NCI-H82 treated with DMSO at 0.1 percent for 48 hours (cell line): ENCODE results near the gene NPL.
A peak's percentile ranks its signal among the peaks of the same experiment; 100 is the strongest.

ENCODE experiments used
- DNase-seq: peaks from one replicate; lab custom pipeline; 2025; ENCODE audit not compliant: unreplicated experiment; lab: John Stamatoyannopoulos, UW

NPL gene

DNA sequence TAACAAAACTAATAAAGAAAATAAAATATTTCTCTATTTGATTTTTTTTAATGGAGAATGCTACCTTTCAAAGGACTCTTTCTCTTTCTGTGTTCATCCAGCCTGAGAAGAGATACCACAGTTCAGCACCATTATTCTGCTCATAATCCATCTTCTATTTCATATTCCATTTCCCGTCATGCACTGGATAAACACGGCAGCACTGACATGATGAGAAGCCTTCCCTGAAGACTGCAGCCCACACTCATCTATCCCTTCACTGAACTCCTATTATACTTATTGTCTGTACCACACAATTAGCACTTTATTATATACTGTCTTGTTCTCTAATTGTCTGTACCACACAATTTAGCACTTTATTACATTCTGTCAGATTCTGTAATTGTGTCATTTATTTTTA is 10.7 kb upstream of the NPL start:
- no peak for DNase-seq

DNA sequence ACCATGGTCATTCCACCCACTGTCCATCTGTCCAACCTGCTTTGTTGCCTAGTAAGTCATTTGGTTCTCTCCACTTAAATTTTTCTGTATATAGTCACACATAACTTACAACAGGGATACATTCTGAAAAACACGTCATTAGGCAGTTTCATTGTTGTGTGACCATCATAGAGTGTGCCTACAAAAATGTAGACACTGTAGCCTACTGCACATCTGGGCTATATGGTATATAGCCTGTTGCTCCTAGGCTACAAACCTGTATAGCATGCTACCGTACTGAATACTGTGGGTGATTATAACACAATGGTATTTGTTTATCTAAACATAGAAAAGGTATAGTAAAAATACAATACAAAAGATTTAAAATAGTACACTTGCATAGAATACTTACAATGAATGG is 10.0 kb upstream of the NPL start:
- DNase-seq, result no peak

DNA sequence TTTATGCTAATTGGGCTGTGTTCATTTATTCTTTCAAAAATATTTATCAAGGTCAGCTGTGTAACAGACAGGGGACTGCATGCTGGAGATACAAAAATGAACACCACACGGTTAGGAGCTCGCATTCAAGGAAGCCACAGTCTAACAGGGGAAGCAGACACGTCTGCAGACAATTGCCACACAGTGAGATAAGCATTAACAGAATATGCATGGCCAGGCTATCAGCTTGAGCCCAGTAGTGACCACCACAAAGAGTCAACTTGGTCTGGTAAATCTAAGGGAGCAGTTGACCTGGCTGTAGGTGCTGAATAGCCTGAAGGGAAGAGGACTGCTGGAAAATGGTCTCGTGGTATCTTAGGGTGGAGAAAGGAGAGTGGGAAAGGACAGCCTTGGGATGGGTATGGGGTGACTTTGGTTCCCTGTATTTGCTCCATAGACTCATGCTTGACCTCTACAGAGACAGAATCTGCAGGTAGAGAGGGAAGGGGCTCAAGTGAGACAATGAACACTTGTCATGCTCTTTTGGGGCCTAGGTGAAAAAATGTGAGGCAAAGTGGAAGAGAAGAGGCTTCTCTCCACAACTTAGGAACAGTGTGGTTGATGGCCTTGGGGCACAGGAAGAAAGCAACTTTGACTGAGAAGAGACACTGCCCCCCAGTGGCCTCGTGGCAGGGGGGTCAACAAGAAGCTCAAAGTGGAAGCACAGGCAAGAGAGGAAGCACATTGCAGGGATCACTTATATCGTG is 7.6 kb upstream of the NPL start:
- peak; percentile 86 for DNase-seq

DNA sequence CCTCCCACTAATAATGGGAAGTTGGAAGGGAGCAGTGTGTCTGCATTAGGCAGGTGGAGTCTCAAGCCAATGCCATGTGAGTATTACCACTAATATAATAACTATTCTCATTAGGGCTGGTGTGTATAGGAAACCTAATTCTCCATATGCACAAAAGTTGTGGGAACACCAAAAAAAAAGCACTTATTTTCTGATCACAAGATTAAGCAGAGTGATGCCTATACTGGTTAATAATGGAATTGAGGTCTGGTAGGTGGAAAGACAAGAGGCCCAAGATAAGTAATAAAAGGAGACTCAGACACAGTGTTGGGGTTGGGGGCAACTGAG is 7.0 kb upstream of the NPL start:
- no peak for DNase-seq

DNA sequence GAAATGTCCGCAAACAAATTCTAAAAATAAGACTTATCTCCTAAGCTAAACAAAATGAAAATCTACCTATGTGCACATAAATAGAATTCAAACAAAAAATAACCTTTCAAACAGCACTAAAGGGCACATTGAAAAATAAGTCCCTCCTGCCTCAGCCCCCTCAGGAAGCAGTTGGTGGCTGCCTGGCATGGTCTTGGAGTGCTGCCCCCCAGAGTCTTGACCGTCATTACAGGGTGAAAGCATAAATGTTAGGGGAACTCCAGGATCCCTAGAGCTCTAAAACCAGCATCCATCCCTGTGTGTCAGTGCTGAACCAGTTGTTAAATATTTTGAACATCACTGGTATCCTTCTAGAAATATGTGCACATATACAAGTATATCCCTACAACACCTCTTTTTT is 6.5 kb upstream of the NPL start:
- no peak for DNase-seq

DNA sequence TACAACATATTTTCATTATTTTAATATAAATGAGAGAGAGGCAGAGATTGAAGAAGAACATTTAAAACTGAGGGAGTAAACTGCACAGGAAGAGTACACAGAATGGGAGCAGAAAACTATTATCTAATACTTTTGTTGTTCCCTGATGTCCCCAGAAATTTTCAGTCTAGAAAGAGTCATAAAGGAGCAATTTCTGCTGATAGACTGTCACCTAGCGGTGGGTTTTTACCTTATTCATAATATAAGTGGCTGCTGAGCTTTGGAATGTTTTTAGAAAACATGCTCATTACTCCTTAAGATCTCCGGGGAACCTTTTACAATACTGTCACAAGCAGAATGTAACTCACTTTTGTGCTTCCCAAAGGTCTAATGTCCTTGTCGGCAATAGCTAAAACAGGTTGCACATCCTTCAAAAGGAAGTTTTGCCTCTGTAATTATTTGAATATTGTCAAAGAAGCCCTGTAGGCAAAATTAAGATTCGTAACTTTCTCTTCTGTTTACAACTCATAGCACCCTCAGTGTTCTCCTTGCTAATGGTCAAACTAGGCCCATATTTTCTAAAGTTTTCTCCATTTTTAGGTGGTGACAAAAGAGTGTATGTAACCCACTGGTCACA is 4.9 kb upstream of the NPL start:
- DNase-seq, result peak; percentile 70

DNA sequence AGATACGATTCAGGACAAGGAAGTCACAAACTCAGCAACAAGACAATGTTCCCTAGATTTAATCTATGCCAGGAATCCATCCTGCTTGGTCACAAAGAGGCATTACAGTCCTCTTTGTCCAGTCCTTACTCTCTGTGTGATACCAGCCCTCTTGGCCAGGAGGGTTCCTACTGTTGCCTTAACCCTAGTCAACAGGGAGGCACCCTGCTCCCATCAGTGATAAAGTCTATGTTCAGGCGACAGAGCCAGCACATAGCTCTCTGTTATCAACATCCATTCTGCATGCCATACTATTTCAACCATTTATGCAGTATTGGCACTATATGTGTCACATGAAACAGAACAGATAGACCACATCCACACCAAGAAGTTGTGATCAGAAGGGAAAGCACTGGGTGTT is 4.4 kb upstream of the NPL start:
- DNase-seq, result no peak

DNA sequence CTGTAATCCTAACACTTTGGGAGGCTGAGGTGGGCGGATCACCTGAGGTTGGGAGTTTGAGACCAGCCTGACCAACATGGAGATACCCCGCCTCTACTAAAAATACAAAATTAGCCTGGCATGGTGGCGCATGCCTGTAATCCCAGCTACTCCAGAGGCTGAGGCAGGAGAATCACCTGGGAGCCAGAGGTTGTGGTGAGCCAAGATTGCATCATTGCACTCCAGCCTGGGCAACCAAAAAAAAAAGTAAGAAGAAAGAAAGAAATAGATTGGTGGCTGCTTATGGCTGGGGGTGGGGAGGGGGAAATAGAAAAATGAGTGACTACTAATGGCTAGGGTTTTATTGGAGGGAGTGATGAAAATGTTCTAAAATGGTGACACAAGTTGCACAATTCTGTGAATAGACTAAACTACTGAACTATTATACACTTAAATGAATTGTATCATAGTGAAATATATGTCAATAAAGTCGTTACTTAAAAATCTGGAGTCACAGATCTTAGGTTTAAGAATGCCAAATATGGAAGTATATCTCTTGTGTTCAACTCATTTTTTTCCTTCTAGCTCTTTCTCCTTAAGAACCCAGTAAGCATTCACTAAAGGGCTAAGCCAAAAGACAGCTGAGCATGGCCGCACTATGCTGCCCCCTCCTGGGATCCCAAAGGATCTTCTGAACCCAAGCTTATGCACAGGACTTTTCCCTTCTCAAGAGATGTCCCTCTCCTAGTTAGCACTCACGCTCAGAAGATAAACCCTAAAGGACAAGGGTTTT is 3.2 kb upstream of the NPL start:
- peak; percentile 81 for DNase-seq

DNA sequence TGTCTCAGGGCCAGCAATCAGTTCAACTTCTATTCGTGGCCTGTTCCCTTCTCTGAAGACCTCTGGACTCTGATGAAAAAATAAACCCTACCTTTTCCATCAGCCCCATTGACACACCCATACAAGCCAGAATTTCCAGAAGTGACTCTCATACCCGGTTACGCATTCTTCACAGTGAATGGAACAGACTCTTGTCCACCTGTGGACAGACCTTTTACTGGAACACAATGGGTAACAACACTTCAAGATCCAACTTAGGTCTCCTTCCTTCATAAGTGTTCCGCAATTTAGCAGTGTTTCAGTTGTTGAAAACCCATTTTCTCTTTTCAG is 2.6 kb upstream of the NPL start:
- no peak for DNase-seq

DNA sequence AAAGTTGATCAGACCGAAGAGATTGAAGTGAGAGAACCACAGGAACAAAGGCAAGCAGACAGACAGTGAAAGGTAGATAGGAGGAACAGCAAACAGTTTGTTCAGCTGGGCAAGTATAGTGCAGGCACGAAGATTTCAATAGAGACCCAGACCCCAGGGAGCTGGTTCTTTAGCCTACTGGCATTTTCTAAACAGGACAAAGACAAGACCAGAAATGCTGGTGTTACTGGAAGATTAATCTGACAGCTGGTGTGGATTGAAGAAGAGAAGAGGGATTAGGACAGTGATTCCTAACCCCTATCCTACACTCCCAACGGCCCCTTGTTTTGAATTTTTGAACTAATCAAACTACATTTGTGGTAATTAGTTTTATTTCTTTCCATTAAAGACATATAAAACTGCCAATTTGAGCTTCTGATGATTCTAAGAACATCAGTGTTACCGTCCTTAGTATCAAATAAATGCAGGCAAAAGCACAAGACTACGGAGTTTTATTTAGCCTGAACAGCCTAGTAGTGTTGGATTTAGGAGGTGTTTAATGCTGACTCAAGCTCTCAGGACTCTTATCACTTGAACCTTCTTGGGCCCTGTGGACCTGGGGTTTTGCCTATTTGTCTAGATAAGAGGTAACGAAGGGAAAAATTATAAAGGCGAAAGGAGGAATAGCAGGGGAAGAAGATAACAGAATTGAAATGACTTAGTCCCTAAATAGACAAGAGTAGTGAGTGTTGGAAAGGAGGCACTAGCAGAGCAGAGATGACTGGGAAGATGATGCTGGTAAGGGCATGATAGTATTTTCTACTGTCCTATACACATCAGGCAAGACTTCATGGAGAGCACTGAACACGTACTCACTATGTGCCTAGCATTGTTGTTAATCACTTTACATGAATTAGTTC is 2.0 kb downstream of the NPL start:
- peak; percentile 88 for DNase-seq

DNA sequence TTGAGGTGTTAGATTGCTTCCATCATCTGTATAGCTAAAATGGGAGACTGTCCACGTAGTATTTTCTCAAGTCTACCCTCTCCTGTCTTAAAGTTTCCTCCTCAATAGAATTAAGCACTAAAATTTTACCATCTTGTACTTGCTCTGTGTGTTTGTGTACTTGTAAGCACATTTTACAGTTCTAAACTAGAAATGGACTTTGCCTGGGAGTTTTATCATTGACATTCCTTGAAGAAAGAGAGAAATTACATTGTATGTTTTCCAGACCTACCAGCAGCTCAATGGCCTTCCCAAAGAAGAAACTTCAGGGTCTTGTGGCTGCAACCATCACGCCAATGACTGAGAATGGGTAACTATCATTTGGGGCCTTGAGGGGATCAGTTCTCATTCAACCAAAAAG is 4.5 kb downstream of the NPL start:
- DNase-seq, result no peak

DNA sequence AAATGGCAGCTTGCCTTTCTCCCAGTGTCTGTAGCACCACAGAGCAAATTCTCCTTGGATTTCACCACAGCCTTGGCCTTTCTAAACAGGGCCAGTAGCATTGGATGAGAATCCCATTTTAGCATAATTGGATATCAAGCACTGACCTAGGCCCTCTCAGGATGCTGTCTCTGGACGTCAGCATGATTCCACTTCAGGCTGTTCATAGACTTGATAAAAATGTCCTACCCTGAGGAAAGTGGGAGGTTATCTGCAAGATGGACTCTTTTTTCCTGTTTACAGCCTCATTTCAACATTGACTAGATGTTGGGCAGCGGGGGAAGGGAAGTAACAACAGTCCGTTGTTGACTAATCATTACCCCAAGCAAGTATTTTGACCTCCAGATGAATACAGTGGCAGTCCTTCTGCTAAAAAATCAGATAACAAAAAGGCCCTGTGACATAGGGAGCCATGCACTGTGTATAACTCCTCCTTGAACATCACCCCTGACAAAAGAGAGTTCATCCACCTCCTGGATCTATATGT is 5.2 kb downstream of the NPL start:
- no peak for DNase-seq

DNA sequence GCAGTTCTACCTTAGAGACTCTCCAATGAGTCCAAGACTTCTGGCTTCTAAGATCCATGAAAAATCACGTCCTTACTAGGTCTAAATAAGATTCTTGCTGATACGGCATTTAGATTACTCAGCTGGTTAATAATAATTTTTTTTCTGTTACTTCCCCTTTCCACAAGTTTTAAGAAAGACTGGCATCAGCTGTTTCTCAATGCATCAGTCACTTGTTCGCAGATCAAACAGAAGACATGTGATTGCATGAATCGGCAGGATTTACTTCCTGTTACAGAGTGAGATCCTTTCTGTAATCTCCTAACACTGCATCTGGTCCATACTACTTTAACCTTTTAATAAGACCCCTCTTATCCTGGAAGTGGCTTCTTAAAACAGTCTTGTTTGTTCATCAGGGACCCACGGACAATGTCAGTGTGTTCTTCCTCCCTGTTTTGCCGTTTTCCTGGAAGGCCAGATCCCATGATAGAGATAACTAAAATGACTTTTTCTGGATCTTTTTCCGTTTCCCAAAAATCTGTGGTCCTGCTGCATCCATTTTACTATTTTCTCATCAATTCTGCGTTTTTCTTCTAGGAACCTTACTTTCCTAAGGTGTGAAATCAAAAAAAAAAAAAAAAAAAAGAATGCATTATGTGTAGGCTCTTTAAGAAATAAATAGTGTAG is 6.1 kb downstream of the NPL start:
- DNase-seq, result peak; percentile 21

DNA sequence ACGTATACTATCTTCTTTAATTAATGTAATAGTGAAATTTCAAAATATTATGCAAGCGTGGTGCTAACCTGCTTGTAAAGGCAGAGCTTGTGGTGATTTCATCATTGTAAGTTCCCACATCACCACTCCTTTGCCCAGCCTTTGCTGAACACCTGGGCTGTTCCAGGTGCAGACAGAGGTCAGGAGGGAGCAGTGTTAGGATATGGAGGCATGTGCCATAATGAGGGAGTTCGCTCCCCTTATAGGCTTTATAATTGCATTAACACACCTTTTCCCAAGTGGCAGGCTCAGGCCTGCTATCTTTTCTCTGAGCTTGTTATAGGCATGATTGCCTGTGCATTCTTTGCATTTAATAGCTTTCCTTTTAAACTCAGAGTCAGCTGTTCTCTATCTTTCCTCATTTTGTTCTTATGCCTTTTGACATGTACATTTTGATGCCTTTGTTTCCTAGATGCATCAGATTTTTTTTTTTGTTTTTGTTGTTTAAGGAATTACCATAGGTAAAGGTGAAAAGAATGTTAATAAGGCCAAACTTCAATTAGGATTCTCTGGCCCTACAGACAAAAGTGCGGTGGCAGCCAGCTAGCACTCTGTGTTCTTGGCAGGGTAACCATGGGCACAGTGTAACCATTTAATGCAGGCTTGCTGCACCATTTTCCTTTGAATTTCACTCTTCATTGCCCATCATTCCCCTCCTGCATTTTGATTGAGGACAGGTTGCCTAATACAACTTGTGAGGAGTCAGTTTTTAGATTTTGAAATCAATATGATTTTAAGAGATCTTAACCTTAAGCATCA is 12.6 kb downstream of the NPL start:
- no peak for DNase-seq

DNA sequence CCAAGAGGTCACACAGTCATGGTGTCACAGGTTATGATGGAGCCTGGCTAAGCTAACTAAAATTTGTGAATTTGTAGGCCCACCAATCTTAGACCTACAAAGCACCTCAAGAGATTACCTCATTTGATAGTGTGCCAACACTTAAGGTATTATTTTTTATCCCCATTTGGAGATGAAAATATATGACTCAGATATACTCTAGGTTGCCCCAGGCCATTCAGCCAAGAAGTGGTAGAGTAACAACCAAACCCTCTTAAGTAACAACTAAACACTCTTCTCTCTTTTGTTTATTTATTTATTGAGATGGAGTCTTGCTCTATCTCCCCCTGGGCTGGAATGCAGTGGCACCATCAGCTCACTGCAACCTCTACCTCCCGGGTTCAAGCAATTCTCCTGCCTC is 14.3 kb downstream of the NPL start:
- DNase-seq, result no peak

DNA sequence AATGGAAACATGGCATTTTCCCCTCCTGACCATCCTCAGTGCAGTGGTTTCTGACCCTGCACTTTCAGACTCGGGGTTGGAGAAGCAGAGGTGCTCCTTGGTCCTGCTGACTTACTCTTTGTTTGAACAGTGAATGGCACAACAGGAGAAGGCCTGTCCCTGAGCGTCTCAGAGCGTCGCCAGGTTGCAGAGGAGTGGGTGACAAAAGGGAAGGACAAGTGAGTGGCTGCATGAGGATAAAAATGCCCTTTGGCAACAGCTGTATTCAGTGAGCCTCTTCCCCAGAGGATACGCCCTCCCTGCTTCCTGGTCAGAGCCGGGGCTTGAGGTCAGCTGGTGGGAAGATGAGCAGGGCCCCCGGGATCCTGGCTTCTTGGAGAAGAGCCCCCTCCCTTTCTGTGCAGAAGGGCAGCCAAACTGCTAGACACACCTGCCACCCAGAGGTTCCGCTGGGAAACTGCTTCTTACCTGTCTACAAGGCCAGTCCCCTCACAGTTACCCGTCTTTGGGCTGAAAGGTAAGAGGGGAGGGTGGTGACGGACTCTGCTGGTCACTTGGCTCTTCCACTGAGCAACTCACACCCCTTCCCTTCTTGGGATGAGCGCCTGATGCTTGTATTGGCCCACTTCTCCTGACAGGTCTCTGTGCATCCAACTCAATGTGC is 16.6 kb downstream of the NPL start:
- no peak for DNase-seq

DNA sequence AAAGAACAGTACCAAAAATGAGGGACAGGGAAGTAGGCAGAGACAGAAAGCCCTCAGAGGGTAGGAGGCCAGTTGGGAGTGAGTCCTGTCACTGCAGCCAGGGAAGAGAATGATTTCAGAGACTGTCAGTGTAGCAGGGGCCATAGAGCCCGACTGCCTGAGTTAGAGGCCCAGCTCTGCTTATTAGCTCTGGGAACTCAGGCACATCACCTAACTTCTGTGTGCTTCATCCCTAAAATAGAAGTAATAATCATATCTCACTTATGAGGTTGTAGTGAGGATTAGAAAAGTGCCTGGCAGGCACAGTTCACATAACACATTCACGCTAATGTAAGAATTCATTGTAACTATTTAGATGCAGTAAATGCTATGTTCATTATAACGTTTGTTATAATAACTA is 18.3 kb downstream of the NPL start:
- no peak for DNase-seq

DNA sequence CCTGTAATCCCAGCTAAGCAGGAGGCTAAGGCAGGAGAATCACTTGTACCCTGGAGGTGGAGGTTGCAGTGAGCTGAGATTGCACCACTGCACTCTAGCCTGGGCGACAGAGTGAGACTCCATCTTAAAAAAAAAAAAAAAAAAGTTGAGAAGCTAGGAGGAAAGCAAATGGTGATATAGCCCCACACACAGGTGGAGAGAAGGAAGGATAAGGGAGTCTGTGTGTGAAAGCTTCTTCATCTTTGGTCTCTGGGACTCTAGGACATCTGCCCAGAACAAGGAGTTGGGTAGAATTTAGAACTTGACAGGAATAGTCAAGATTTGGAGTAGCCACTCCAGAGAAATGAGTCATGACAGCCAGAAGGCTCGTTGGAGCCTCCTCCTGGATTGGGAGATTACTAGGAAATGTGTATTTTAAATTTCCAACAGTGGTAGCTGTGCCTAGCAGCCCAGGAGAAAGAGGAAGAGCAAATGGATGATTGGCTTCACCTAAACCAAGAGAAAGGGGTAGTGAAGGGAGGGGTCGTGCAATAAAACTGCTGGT is 19.9 kb downstream of the NPL start:
- DNase-seq, result no peak
